Left ventricle myocardium inferior (tissue), 1 donor: ENCODE measurements around the gene STING1. TPM values are rescaled to one million over a fixed set of nuclear protein-coding genes. Genes with fewer than 3 reads are reported as not detected.
"Not testable (repeated sequence)": the region's sequence is repeated elsewhere in the genome, so short reads cannot be mapped to it uniquely, and the experiment has no call there.

Source experiments
- DNase-seq: peaks from one replicate; pipeline ENCODE4 v3.0.0-alpha.2; 2020
- H3K27ac ChIP-seq: fragments of 200-600 bp; replicated peaks from 2 replicates; pipeline ENCODE4 v1.8.0; 2021
- H3K27me3 ChIP-seq: fragments of 200-600 bp; 2 replicates; pipeline ENCODE4 v1.8.0; 2021; ENCODE audit warnings: low read depth
- H3K36me3 ChIP-seq: fragments of 200-600 bp; 2 replicates; pipeline ENCODE4 v1.8.0; 2021
- H3K4me1 ChIP-seq: fragments of 200-600 bp; 2 replicates; pipeline ENCODE4 v1.8.0; 2021
- H3K4me3 ChIP-seq: fragments of 200-600 bp; 2 replicates; pipeline ENCODE4 v1.8.0; 2021; ENCODE audit warnings: mild to moderate bottlenecking, moderate library complexity
- H3K9me3 ChIP-seq: fragments of 200-600 bp; replicated peaks from 2 replicates; pipeline ENCODE4 v1.8.0; 2021
- intact Hi-C: fragments of 100-400 bp; cut with micrococcal nuclease; formaldehyde crosslinking; loops from one replicate; pipeline ENCODE4 v1.11.0; 2022
- total RNA-seq: library from RNA; stranded (reverse); fragmentation: NEBNext Ultra II Directional; extraction: Animal tissue kit (Norgen Biotek cat#: 25700); gene quantifications from one replicate; pipeline ENCODE4 v1.2.1, GENCODE V29; 2021
- TF ChIP-seq, protein P1 (sequence below): fragments of 200-600 bp; IDR thresholded peaks from 2 replicates; pipeline ENCODE4 v1.8.0; 2021; ENCODE audit warnings: antibody characterized with exemption, mild to moderate bottlenecking, borderline replicate concordance
- donor health status: DM: no; HTN: yes; CAD: no; lungs with severe emphysema.

Gene STING1
- total RNA-seq, 1 donor from 2014 or later: 55.3 TPM

DNA sequence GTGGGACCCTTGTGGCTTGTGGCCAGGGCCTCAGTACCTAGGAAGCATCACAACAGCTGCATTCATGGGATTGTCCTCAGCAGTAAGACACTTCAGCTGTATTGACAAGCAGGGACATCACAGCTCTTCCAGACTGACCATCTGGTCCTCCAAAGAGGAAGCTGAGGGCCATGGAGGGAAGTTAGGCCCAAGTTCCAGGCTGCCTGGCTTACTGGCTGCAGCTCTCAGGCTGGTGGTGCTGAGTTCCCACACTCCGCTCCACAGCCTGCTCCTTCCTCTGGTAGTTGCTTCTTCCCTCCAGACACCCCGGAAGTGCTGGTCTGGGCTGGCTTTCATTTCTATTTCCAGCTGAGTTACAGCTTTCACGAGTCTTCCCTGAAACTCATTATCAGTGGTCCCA is 5.7 kb upstream of the STING1 start:
- no peak overlapping the region for H3K4me3 ChIP-seq
- peaks cover 31% of the 10 kb centered on the region for H3K4me1 ChIP-seq
- peak; percentile 50 for DNase-seq
- H3K27ac ChIP-seq: peak overlapping the region; percentile 64
- intact Hi-C loops: no loop called here
- H3K9me3 ChIP-seq: no peaks in the 10 kb centered on the region
- no peaks in the 10 kb centered on the region for H3K27me3 ChIP-seq
- no peaks in the 10 kb centered on the region for H3K36me3 ChIP-seq
- TF ChIP-seq, protein P1, sequence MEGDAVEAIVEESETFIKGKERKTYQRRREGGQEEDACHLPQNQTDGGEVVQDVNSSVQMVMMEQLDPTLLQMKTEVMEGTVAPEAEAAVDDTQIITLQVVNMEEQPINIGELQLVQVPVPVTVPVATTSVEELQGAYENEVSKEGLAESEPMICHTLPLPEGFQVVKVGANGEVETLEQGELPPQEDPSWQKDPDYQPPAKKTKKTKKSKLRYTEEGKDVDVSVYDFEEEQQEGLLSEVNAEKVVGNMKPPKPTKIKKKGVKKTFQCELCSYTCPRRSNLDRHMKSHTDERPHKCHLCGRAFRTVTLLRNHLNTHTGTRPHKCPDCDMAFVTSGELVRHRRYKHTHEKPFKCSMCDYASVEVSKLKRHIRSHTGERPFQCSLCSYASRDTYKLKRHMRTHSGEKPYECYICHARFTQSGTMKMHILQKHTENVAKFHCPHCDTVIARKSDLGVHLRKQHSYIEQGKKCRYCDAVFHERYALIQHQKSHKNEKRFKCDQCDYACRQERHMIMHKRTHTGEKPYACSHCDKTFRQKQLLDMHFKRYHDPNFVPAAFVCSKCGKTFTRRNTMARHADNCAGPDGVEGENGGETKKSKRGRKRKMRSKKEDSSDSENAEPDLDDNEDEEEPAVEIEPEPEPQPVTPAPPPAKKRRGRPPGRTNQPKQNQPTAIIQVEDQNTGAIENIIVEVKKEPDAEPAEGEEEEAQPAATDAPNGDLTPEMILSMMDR: no peak

DNA sequence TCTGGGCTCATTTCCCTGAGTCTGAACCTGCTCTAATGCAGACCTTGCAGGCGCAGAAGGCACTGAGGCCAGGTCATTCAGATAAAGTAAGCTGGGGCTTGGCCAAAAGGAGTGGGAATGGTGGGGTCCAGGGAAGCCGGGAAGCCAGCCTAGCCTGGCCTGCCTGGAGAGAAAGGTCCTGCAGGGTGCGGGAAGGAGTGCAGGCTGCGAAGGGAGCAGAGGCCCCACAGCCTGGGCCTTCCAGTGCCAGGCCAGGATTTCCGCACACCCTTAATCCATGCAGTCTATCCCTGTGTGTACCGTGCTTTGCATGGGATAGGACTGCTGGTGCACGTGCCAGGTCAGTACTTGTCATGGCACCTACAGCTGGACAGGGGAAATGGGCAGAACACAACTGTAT is 3.6 kb upstream of the STING1 start:
- Histone ChIP-seq H3K9me3 (no peaks in the 10 kb centered on the region), H3K4me1 (peaks cover 41% of the 10 kb centered on the region), H3K36me3 (no peaks in the 10 kb centered on the region), H3K4me3 (no peak overlapping the region), H3K27ac (no peak overlapping the region), H3K27me3 (no peaks in the 10 kb centered on the region)
- intact Hi-C loops: no loop called here
- no peak for DNase-seq
- TF ChIP-seq, protein P1: no peak

DNA sequence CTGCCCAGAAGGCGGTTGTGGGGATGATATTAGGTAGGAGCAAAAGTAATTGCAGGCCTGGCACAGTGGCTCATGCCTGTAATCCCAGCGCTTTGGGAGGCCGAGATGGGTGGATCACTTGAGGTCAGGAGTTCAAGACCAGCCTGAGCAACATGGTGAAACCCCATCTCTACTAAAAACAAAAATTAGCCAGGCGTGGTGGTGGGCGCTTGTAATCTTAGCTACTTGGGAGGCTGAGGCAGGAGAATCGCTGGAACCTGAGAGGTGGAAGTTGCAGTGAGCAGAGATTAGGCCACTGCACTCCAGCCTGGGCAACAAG is 291 bp upstream of the STING1 start:
- Histone ChIP-seq H3K27ac (peak overlapping the region; percentile 95), H3K4me3 (peak overlapping the region; percentile 73), H3K36me3 (peaks cover 25% of the 10 kb centered on the region), H3K4me1 (peaks cover 68% of the 10 kb centered on the region)
- H3K27me3 ChIP-seq, DNase-seq, H3K9me3 ChIP-seq, intact Hi-C loops: not testable (repeated sequence)

DNA sequence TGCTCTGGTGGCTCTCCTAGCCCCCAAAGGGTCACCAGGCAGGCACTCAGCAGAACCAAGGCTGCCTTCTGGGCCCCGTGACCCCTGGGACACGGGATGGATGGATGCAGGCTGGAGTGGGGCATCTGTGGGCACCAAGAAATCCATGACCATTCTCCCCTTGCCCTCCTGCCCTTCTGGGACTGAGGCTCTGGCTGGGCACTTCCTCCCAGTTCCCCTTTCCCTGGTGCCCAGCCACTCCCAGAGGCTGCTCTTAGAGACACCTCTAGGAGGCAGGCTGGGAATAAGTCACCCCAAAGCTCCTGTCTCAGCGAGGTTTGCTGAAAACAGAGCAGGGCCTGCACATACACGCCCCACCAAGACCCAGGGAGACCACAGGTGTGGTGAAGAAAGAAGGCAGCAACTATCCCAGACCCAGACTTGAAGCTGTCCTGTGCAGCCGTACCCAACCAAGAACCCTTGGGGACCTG is 943 bp downstream of the STING1 start:
- Histone ChIP-seq H3K4me3 (peak overlapping the region; percentile 73), H3K27me3 (no peaks in the 10 kb centered on the region), H3K36me3 (peaks cover 38% of the 10 kb centered on the region), H3K9me3 (no peaks in the 10 kb centered on the region), H3K27ac (peak overlapping the region; percentile 95), H3K4me1 (peaks cover 68% of the 10 kb centered on the region)
- TF ChIP-seq, protein P1: no peak
- intact Hi-C loops: no loop called here
- peak; percentile 39 for DNase-seq

DNA sequence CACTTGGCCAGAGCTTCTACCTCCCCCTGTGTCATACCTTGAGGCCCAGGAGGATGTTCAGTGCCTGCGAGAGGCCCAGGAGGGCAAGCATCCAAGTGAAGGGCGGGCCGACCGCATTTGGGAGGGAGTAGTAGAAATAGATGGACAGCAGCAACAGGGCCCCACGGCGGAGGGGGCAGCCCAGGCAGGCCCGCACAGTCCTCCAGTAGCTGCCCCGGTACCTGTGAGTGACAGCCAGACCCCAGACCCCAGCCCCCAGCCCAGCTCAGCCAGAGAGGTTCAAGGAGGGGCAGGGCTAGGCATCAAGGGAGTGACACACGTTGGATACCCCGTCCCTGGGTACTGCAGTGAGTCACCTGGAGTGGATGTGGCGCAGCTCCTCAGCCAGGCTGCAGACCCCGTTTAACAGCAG is 1.4 kb downstream of the STING1 start:
- Histone ChIP-seq H3K9me3 (no peaks in the 10 kb centered on the region), H3K27me3 (no peaks in the 10 kb centered on the region), H3K4me1 (peaks cover 68% of the 10 kb centered on the region), H3K27ac (peak overlapping the region; percentile 95), H3K36me3 (peaks cover 43% of the 10 kb centered on the region), H3K4me3 (peak overlapping the region; percentile 73)
- TF ChIP-seq, protein P1: no peak
- peak; percentile 41 for DNase-seq
- intact Hi-C loops: no loop called here

DNA sequence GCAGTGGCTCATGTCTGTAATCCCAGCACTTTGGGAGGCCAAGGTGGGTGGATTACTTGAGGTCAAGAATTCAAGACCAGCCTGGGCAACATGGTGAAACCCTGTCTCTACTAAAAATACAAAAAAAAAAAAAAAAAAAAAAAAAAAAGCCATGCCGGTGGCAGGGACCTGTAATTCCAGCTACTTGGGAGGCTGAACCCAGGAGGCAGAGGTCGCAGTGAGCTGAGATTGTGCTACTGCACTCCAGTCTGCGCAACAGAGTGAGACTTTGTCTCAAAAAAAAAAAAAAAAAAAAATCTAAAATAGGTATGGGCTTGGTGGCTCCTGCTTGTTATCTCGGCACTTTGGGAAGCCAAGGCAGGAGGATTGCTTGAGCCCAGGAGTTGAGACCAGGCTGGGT is 2.8 kb downstream of the STING1 start:
- Histone ChIP-seq H3K4me1 (peaks cover 76% of the 10 kb centered on the region), H3K36me3 (peaks cover 49% of the 10 kb centered on the region), H3K27ac (peak overlapping the region; percentile 30)
- H3K4me3 ChIP-seq, H3K27me3 ChIP-seq, intact Hi-C loops, H3K9me3 ChIP-seq, DNase-seq: not testable (repeated sequence)

DNA sequence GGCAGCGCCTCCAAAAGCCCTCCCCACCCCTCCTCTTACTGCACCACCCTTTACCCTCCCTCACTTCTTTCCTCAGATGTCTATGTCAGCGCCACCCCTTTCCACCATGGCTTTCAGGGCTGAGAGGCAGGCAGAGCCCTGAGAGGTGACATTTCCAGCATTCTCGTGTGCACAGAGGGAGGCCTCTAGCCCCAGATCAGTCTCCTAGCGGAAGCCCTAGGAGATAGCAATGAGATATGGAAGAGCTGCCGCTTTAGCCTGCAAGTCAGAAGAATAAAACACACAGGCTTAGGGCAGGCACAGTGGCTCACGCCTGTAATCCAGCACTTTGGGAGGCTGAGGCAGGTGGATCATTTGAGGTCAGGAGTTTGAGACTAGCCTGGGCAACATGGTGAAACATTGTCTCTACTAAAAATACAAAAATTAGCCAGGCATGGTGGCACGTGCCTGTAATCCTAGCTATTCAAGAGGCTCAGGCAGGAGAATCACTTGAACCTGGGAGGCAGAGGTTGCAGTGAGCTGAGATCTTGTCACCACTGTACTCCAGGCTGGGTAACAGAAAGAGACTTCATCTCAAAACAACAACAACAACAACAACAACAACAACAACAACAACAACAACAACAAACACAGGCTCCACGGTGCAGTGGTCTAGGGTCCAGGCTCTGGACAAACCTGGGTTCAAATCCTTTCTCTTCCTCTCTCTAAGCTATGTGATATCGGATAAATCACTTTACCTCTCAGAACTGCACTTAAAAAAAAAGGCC is 3.7 kb downstream of the STING1 start:
- H3K9me3 ChIP-seq, H3K4me3 ChIP-seq, DNase-seq, intact Hi-C loops, H3K27me3 ChIP-seq: not testable (repeated sequence)
- H3K4me1 ChIP-seq: peaks cover 76% of the 10 kb centered on the region
- H3K27ac ChIP-seq: peak overlapping the region; percentile 48
- peaks cover 49% of the 10 kb centered on the region for H3K36me3 ChIP-seq
